WTC11 (cell line): ENCODE measurements around the gene WLS. TPM values are rescaled to one million over a fixed set of nuclear protein-coding genes. Genes with fewer than 3 reads are reported as not detected.

ENCODE experiments used
- ATAC-seq: fragments of 200-7000 bp; cut with Tn5 transposase; 2 replicates; pipeline ENCODE4 v1.10.0; 2021; ENCODE audit warnings: mild to moderate bottlenecking, moderate library complexity
- CTCF ChIA-PET: fragments of 300-600 bp; sonication (Branson Sonifier 250); formaldehyde crosslinking; loops from one replicate; lab custom pipeline; 2021; ENCODE audit warnings: antibody characterized with exemption; lab: Charles Lee
- POLR2A ChIA-PET: fragments of 350-600 bp; sonication (Branson Sonifier 250); formaldehyde crosslinking; loops from one replicate; lab custom pipeline; 2021; ENCODE audit warnings: antibody characterized with exemption; lab: Charles Lee
- DNase-seq: peaks from one replicate; pipeline ENCODE4 v3.0.0; 2021; ENCODE audit warnings: low spot score
- H3K27ac Mint-ChIP-seq: 2 replicates; pipeline ENCODE4 v1.8.0; 2021; ENCODE audit warnings: mixed read lengths
- H3K27me3 Mint-ChIP-seq: 2 replicates; pipeline ENCODE4 v1.8.0; 2021; ENCODE audit warnings: low read depth, mild to moderate bottlenecking, moderate library complexity, mixed read lengths
- H3K36me3 Mint-ChIP-seq: 2 replicates; pipeline ENCODE4 v1.8.0; 2021; ENCODE audit warnings: mixed read lengths
- H3K4me1 Mint-ChIP-seq: 2 replicates; pipeline ENCODE4 v1.8.0; 2022; ENCODE audit warnings: mixed read lengths
- H3K4me3 Mint-ChIP-seq: 2 replicates; pipeline ENCODE4 v1.8.0; 2021; ENCODE audit warnings: mild to moderate bottlenecking, moderate library complexity, mixed read lengths
- H3K9me3 Mint-ChIP-seq: 2 replicates; pipeline ENCODE4 v1.8.0; 2021; ENCODE audit warnings: mixed read lengths
- CREB1 ChIP-seq: sonication (generic); formaldehyde crosslinking; IDR thresholded peaks from 2 replicates; pipeline ENCODE4 v1.8.0; 2023; ENCODE audit warnings: mild to moderate bottlenecking, missing genetic modification reagents
- ELF4 ChIP-seq: sonication (generic); formaldehyde crosslinking; IDR thresholded peaks from 2 replicates; pipeline ENCODE4 v1.8.1; 2022; ENCODE audit warnings: low read depth, mild to moderate bottlenecking, moderate library complexity, missing genetic modification reagents
- ESRRA ChIP-seq: sonication (generic); formaldehyde crosslinking; IDR thresholded peaks from 2 replicates; pipeline ENCODE4 v1.8.1; 2022; ENCODE audit warnings: mild to moderate bottlenecking, missing genetic modification reagents, borderline replicate concordance
- FOXP1 ChIP-seq: sonication (generic); formaldehyde crosslinking; IDR thresholded peaks from 2 replicates; pipeline ENCODE4 v1.8.0; 2022; ENCODE audit warnings: missing genetic modification reagents, mild to moderate bottlenecking, moderate library complexity, borderline replicate concordance
- KAT7 ChIP-seq: sonication (generic); formaldehyde crosslinking; IDR thresholded peaks from 2 replicates; pipeline ENCODE4 v1.8.1; 2023; ENCODE audit warnings: missing genetic modification reagents, mild to moderate bottlenecking, borderline replicate concordance
- MXD4 ChIP-seq: fragments of 250-450 bp; sonication (Bioruptor Pico); IDR thresholded peaks from 2 replicates; pipeline ENCODE4 v1.8.0; 2021; ENCODE audit warnings: mild to moderate bottlenecking, moderate library complexity, borderline replicate concordance
- NFATC4 ChIP-seq: fragments of 250-450 bp; sonication (Bioruptor Pico); IDR thresholded peaks from 2 replicates; pipeline ENCODE4 v1.9.0; 2021; ENCODE audit warnings: mild to moderate bottlenecking
- TCF7 ChIP-seq: sonication (generic); formaldehyde crosslinking; IDR thresholded peaks from 2 replicates; pipeline ENCODE4 v1.8.0; 2022; ENCODE audit warnings: mild to moderate bottlenecking, low read depth, missing genetic modification reagents, moderate library complexity
- TP53 ChIP-seq: sonication (generic); formaldehyde crosslinking; IDR thresholded peaks from 2 replicates; pipeline ENCODE4 v1.8.1; 2023; ENCODE audit warnings: mild to moderate bottlenecking, missing genetic modification reagents
- ZNF317 ChIP-seq: sonication (generic); formaldehyde crosslinking; IDR thresholded peaks from 2 replicates; pipeline ENCODE4 v1.8.1; 2023; ENCODE audit warnings: low read depth, mild to moderate bottlenecking, moderate library complexity, missing genetic modification reagents, borderline replicate concordance
- ZNF396 ChIP-seq: fragments of 250-450 bp; sonication (Bioruptor Pico); IDR thresholded peaks from 2 replicates; pipeline ENCODE4 v1.8.0; 2021; ENCODE audit warnings: mild to moderate bottlenecking, moderate library complexity, borderline replicate concordance
- ZNF416 ChIP-seq: fragments of 250-450 bp; sonication (Bioruptor Pico); IDR thresholded peaks from 2 replicates; pipeline ENCODE4 v1.9.0; 2021; ENCODE audit warnings: mild to moderate bottlenecking, inconsistent platforms
- ZNF532 ChIP-seq: fragments of 250-450 bp; sonication (Bioruptor Pico); IDR thresholded peaks from 2 replicates; pipeline ENCODE4 v1.9.0; 2021; ENCODE audit warnings: mild to moderate bottlenecking, borderline replicate concordance
- total RNA-seq: library from RNA; stranded (reverse); gene quantifications from 3 replicates; pipeline ENCODE4 v1.2.3, GENCODE V29; 2021
- TF ChIP-seq, protein P1 (sequence below): fragments of 250-450 bp; sonication (Bioruptor Pico); IDR thresholded peaks from 2 replicates; pipeline ENCODE4 v1.9.0; 2021; ENCODE audit warnings: mild to moderate bottlenecking
- TF ChIP-seq, protein P2 (sequence below): fragments of 200-600 bp; IDR thresholded peaks from 2 replicates; pipeline ENCODE4 v1.8.0; 2022; ENCODE audit warnings: antibody characterized with exemption
- TF ChIP-seq, protein P3 (sequence below): sonication (generic); formaldehyde crosslinking; IDR thresholded peaks from 2 replicates; pipeline ENCODE4 v1.8.1; 2022; ENCODE audit warnings: low read depth, missing genetic modification reagents, borderline replicate concordance
- TF ChIP-seq, protein P4 (sequence below): fragments of 250-450 bp; sonication (Bioruptor Pico); IDR thresholded peaks from 2 replicates; pipeline ENCODE4 v1.9.0; 2021; ENCODE audit warnings: moderate library complexity, mild to moderate bottlenecking, inconsistent platforms, borderline replicate concordance
- TF ChIP-seq, protein P5 (sequence below): sonication (generic); formaldehyde crosslinking; IDR thresholded peaks from 2 replicates; pipeline ENCODE4 v1.8.0; 2023; ENCODE audit warnings: mild to moderate bottlenecking, missing genetic modification reagents

WLS gene
- total RNA-seq, 1 experiment from 2014 or later, result 4.5 TPM

DNA sequence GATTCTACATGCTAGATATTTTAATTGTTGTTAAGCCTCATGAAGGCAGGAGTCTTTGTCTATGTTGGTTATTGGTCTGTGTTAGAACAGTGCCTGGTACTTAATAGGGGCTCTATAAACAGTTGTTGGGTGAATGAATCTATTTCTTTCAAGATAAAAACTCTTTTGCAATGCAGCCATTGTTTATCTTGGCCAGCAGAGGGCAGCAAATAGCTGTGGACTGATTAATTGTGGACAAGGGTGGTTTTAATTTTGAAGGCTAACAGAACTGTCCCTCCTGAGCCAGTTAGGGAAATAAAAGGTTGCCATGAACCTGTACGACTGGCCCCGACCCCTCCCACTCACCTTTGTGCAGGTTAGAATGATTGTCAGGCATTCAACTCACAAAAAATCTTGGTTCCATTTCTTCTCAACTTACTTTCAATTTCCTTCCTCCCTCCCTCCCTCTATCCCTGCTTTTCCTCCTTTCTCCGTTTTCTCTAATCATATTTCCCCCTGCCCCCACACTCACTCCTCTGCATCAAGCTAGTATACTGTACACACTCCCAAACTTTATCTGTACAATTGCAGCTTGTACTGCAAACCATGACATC, 115.6 kb downstream of the WLS start:
- Mint-ChIP-seq H3K27ac (no peak overlapping the region), H3K9me3 (no peaks in the 10 kb centered on the region), H3K4me3 (no peak overlapping the region), H3K27me3 (no peaks in the 10 kb centered on the region), H3K36me3 (no peaks in the 10 kb centered on the region), H3K4me1 (0 out of 2 replicates have a peak, but pooled peaks cover 5% of the 10 kb centered on the region)
- DNase-seq (peak; percentile 41), ATAC-seq (peak; percentile 41)
- TF ChIP-seq ZNF416 (CRISPR knock-in tag) (no peak), KAT7 (no peak), TCF7 (CRISPR knock-in tag) (no peak), MXD4 (CRISPR knock-in tag) (no peak), CREB1 (CRISPR knock-in tag) (no peak), ZNF532 (no peak)
- TF ChIP-seq, protein P1, sequence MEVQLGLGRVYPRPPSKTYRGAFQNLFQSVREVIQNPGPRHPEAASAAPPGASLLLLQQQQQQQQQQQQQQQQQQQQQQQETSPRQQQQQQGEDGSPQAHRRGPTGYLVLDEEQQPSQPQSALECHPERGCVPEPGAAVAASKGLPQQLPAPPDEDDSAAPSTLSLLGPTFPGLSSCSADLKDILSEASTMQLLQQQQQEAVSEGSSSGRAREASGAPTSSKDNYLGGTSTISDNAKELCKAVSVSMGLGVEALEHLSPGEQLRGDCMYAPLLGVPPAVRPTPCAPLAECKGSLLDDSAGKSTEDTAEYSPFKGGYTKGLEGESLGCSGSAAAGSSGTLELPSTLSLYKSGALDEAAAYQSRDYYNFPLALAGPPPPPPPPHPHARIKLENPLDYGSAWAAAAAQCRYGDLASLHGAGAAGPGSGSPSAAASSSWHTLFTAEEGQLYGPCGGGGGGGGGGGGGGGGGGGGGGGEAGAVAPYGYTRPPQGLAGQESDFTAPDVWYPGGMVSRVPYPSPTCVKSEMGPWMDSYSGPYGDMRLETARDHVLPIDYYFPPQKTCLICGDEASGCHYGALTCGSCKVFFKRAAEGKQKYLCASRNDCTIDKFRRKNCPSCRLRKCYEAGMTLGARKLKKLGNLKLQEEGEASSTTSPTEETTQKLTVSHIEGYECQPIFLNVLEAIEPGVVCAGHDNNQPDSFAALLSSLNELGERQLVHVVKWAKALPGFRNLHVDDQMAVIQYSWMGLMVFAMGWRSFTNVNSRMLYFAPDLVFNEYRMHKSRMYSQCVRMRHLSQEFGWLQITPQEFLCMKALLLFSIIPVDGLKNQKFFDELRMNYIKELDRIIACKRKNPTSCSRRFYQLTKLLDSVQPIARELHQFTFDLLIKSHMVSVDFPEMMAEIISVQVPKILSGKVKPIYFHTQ, result no peak
- TF ChIP-seq, protein P2, sequence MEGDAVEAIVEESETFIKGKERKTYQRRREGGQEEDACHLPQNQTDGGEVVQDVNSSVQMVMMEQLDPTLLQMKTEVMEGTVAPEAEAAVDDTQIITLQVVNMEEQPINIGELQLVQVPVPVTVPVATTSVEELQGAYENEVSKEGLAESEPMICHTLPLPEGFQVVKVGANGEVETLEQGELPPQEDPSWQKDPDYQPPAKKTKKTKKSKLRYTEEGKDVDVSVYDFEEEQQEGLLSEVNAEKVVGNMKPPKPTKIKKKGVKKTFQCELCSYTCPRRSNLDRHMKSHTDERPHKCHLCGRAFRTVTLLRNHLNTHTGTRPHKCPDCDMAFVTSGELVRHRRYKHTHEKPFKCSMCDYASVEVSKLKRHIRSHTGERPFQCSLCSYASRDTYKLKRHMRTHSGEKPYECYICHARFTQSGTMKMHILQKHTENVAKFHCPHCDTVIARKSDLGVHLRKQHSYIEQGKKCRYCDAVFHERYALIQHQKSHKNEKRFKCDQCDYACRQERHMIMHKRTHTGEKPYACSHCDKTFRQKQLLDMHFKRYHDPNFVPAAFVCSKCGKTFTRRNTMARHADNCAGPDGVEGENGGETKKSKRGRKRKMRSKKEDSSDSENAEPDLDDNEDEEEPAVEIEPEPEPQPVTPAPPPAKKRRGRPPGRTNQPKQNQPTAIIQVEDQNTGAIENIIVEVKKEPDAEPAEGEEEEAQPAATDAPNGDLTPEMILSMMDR, result peak; percentile 63
- POLR2A ChIA-PET, result interaction anchor here (1.1 kb wide), 1 partner anchor 226 kb away, joined by 3 read pairs; no protein-coding TSS in a partner anchor
- CTCF ChIA-PET, result interaction anchor here (0.6 to 3.2 kb wide), 16 partner anchors 9 to 356 kb away, joined by 3 to 32 read pairs (median 4); no protein-coding TSS in a partner anchor

- ATAC-seq (no peak), DNase-seq (no peak)
- H3K9me3 Mint-ChIP-seq, result no peaks in the 10 kb centered on the region
- H3K36me3 Mint-ChIP-seq, result no peaks in the 10 kb centered on the region
- H3K27ac Mint-ChIP-seq, result no peak overlapping the region
- 0 out of 2 replicates have a peak, but pooled peaks cover 3% of the 10 kb centered on the region for H3K4me1 Mint-ChIP-seq
- POLR2A ChIA-PET, result no interaction called here
- CTCF ChIA-PET, result interaction anchor here (0.8 to 3.2 kb wide), 5 partner anchors 56 to 270 kb away, joined by 3 to 32 read pairs (median 3); no protein-coding TSS in a partner anchor
- no peak overlapping the region for H3K4me3 Mint-ChIP-seq
- H3K27me3 Mint-ChIP-seq, result no peaks in the 10 kb centered on the region
- no peak for TF ChIP-seq ESRRA (CRISPR knock-in tag)
- TF ChIP-seq ZNF317 (CRISPR knock-in tag), result no peak
- TF ChIP-seq, protein P3, sequence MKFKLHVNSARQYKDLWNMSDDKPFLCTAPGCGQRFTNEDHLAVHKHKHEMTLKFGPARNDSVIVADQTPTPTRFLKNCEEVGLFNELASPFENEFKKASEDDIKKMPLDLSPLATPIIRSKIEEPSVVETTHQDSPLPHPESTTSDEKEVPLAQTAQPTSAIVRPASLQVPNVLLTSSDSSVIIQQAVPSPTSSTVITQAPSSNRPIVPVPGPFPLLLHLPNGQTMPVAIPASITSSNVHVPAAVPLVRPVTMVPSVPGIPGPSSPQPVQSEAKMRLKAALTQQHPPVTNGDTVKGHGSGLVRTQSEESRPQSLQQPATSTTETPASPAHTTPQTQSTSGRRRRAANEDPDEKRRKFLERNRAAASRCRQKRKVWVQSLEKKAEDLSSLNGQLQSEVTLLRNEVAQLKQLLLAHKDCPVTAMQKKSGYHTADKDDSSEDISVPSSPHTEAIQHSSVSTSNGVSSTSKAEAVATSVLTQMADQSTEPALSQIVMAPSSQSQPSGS (CRISPR knock-in tag), result no peak
- TF ChIP-seq, protein P4, sequence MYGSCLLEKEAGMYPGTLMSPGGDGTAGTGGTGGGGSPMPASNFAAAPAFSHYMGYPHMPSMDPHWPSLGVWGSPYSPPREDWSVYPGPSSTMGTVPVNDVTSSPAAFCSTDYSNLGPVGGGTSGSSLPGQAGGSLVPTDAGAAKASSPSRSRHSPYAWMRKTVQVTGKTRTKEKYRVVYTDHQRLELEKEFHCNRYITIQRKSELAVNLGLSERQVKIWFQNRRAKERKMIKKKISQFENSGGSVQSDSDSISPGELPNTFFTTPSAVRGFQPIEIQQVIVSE, result no peak
- TF ChIP-seq, protein P5, sequence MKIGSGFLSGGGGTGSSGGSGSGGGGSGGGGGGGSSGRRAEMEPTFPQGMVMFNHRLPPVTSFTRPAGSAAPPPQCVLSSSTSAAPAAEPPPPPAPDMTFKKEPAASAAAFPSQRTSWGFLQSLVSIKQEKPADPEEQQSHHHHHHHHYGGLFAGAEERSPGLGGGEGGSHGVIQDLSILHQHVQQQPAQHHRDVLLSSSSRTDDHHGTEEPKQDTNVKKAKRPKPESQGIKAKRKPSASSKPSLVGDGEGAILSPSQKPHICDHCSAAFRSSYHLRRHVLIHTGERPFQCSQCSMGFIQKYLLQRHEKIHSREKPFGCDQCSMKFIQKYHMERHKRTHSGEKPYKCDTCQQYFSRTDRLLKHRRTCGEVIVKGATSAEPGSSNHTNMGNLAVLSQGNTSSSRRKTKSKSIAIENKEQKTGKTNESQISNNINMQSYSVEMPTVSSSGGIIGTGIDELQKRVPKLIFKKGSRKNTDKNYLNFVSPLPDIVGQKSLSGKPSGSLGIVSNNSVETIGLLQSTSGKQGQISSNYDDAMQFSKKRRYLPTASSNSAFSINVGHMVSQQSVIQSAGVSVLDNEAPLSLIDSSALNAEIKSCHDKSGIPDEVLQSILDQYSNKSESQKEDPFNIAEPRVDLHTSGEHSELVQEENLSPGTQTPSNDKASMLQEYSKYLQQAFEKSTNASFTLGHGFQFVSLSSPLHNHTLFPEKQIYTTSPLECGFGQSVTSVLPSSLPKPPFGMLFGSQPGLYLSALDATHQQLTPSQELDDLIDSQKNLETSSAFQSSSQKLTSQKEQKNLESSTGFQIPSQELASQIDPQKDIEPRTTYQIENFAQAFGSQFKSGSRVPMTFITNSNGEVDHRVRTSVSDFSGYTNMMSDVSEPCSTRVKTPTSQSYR (CRISPR knock-in tag), result no peak
- no peak for TF ChIP-seq ELF4 (CRISPR knock-in tag)
- no peak for TF ChIP-seq ZNF396 (CRISPR knock-in tag)
- TF ChIP-seq TP53 (CRISPR knock-in tag), result no peak
- no peak for TF ChIP-seq FOXP1 (CRISPR knock-in tag)
- TF ChIP-seq NFATC4 (CRISPR knock-in tag), result no peak
Observed at GRCh38 chr1:68115308-68115707, 117.0 kb downstream of the WLS start.
